Smooth muscle cell (in vitro differentiated cells): ENCODE results near the gene SPDL1. TPM values are rescaled to one million over a fixed set of nuclear protein-coding genes. Genes with fewer than 3 reads are reported as not detected.

Experiments
- DNase-seq: peaks from one replicate; lab custom pipeline; 2025; ENCODE audit not compliant: unreplicated experiment; lab: John Stamatoyannopoulos, UW
- H2AFZ ChIP-seq: fragments of 200-600 bp; sonication (generic); 2 replicates; pipeline ENCODE4 v1.6.0; 2016; ENCODE audit warnings: antibody characterized with exemption, low read depth, mild to moderate bottlenecking
- H3F3A ChIP-seq: fragments of 200-600 bp; sonication (generic); 2 replicates; pipeline ENCODE4 v1.6.0; 2017; ENCODE audit warnings: antibody characterized with exemption, low read depth
- H3K27ac ChIP-seq: fragments of 200-600 bp; sonication (generic); 2 replicates; pipeline ENCODE4 v1.5.1; 2016; ENCODE audit warnings: low read depth, mild to moderate bottlenecking
- H3K27me3 ChIP-seq: fragments of 200-600 bp; sonication (generic); 2 replicates; pipeline ENCODE4 v1.6.1; 2016; ENCODE audit warnings: low read depth, mild to moderate bottlenecking
- H3K36me3 ChIP-seq: fragments of 200-600 bp; sonication (generic); 2 replicates; pipeline ENCODE4 v1.5.1; 2016; ENCODE audit warnings: low read depth
- H3K4me1 ChIP-seq: fragments of 200-600 bp; sonication (generic); 2 replicates; pipeline ENCODE4 v1.5.1; 2016; ENCODE audit warnings: low read depth
- H3K4me2 ChIP-seq: fragments of 200-600 bp; sonication (generic); 2 replicates; pipeline ENCODE4 v1.6.0; 2016; ENCODE audit warnings: mild to moderate bottlenecking
- H3K4me3 ChIP-seq: fragments of 200-600 bp; sonication (generic); 2 replicates; pipeline ENCODE4 v1.5.1; 2016; ENCODE audit warnings: mild to moderate bottlenecking
- H3K79me2 ChIP-seq: fragments of 200-600 bp; sonication (generic); 2 replicates; pipeline ENCODE4 v1.6.0; 2016; ENCODE audit warnings: low read depth, mild to moderate bottlenecking
- H3K9ac ChIP-seq: fragments of 200-600 bp; sonication (generic); 2 replicates; pipeline ENCODE4 v1.6.0; 2016; ENCODE audit warnings: low read depth
- H3K9me3 ChIP-seq: fragments of 200-600 bp; sonication (generic); replicated peaks from 2 replicates; pipeline ENCODE4 v1.5.1; 2016; ENCODE audit warnings: low read depth
- H4K20me1 ChIP-seq: fragments of 200-600 bp; sonication (generic); 2 replicates; pipeline ENCODE4 v1.6.0; 2016; ENCODE audit warnings: low read depth
- CTCF ChIP-seq: fragments of 200-600 bp; sonication (generic); IDR thresholded peaks from 2 replicates; pipeline ENCODE4 v1.5.1; 2017; ENCODE audit warnings: borderline replicate concordance, mild to moderate bottlenecking, antibody characterized with exemption; ENCODE audit not compliant: insufficient read depth, poor library complexity, severe bottlenecking
- WGBS: methylation state at CpG from one replicate; pipeline ENCODE4 v1.1.7; 2016; ENCODE audit warnings: low lambda C conversion rate; 5-methylcytosine and 5-hydroxymethylcytosine counted together
- polyA plus RNA-seq: library from polyadenylated mRNA; unstranded; fragments of >200 nt; fragmentation: Nextera tagmentation; extraction: Ambion mirVana; gene quantifications from 2 replicates; pipeline ENCODE4 v1.2.1, GENCODE V29; 2016
- total RNA-seq: library from RNA; depleted of rRNA; stranded (reverse); fragments of >200 nt; gene quantifications from 2 replicates; pipeline ENCODE4 v1.2.3, GENCODE V29; 2014

The SPDL1 gene
- 34.9 and 75.2 TPM in 2 replicates for total RNA-seq
- 25.7 and 28.0 TPM in 2 replicates for polyA plus RNA-seq

- under 1% methylated on average over 53 of the region's 53 CpGs for WGBS
- no peaks in the 10 kb centered on the region for H3F3A ChIP-seq
- peak within 1 kb of the TSS; percentile 91 for H3K4me2 ChIP-seq
- no peaks in the 10 kb centered on the region for H3K9me3 ChIP-seq
- peak within 1 kb of the TSS; percentile 67 for H3K27ac ChIP-seq
- peaks cover 37% of the 10 kb centered on the region for H3K79me2 ChIP-seq
- H3K36me3 ChIP-seq, result no peaks in the 10 kb centered on the region
- no peaks in the 10 kb centered on the region for H3K27me3 ChIP-seq
- no peak for TF ChIP-seq CTCF
- peak within 1 kb of the TSS; percentile 94 for H2AFZ ChIP-seq
- peaks cover 4% of the 10 kb centered on the region for H3K4me1 ChIP-seq
- peak; percentile 83 for DNase-seq
- peak within 1 kb of the TSS; percentile 90 for H3K9ac ChIP-seq
- peak within 1 kb of the TSS; percentile 67 for H3K4me3 ChIP-seq
- no peaks in the 10 kb centered on the region for H4K20me1 ChIP-seq
These were observed at the start of gene SPDL1 for GRCh38 chr5:169583424-169584220. Gene SPDL1 (plus strand): TSS chr5:169583773. CDS start chr5:169588417, 4,644 bp downstream.

- H3K4me3 ChIP-seq, result no peak overlapping the region
- no peaks in the 10 kb centered on the region for H3F3A ChIP-seq
- no peak overlapping the region for H3K9ac ChIP-seq
- H4K20me1 ChIP-seq, result no peaks in the 10 kb centered on the region
- H3K4me2 ChIP-seq, result no peak overlapping the region
- 75% methylated on average over 2 of the region's 2 CpGs for WGBS
- DNase-seq, result no peak
- no peak overlapping the region for H2AFZ ChIP-seq
- no peaks in the 10 kb centered on the region for H3K36me3 ChIP-seq
- H3K27me3 ChIP-seq, result peaks cover 13% of the 10 kb centered on the region
- TF ChIP-seq CTCF, result no peak
- no peaks in the 10 kb centered on the region for H3K4me1 ChIP-seq
- H3K27ac ChIP-seq, result no peak overlapping the region
- no peaks in the 10 kb centered on the region for H3K79me2 ChIP-seq
- no peaks in the 10 kb centered on the region for H3K9me3 ChIP-seq
These were observed 49.2 kb upstream of the SPDL1 start for GRCh38 chr5:169534311-169534880.

GRCh38 chr5:169534939-169535338, 48.6 kb upstream of the SPDL1 start:
- no peak for TF ChIP-seq CTCF
- Histone ChIP-seq H3K79me2 (no peaks in the 10 kb centered on the region), H3K4me2 (no peak overlapping the region), H3K27ac (no peak overlapping the region), H4K20me1 (no peaks in the 10 kb centered on the region), H2AFZ (no peak overlapping the region), H3K9ac (no peak overlapping the region), H3K4me3 (no peak overlapping the region), H3F3A (no peaks in the 10 kb centered on the region), H3K36me3 (no peaks in the 10 kb centered on the region), H3K4me1 (no peaks in the 10 kb centered on the region), H3K9me3 (no peaks in the 10 kb centered on the region), H3K27me3 (peaks cover 10% of the 10 kb centered on the region)
- no peak for DNase-seq
